HCT116 (cell line): ENCODE results near the gene SOX1. TPM values are rescaled to one million over a fixed set of nuclear protein-coding genes. Genes with fewer than 3 reads are reported as not detected.

Source experiments
- ATAC-seq: fragments of 200-7000 bp; cut with Tn5 transposase; 2 replicates; pipeline ENCODE4 v1.9.1; 2020; ENCODE audit warnings: mild to moderate bottlenecking, moderate library complexity
- BruUV-seq: library from RNA; stranded (reverse); fragments of 400-500 nt; replicated peaks from 2 replicates; lab custom pipeline; 2021; lab: Mats Ljungman, UMichigan
- CTCF ChIA-PET: fragments of 300-600 bp; sonication (Branson Sonifier 250); formaldehyde crosslinking; loops from one replicate; lab custom pipeline; 2021; ENCODE audit warnings: antibody characterized with exemption; lab: Charles Lee
- POLR2A ChIA-PET: fragments of 300-600, 350-600 bp; sonication (Branson Sonifier 250); formaldehyde crosslinking; loops from one replicate; lab custom pipeline; 2021; ENCODE audit warnings: antibody characterized with exemption; lab: Charles Lee
- RAD21 ChIA-PET, 2 experiments: fragments of 300-600 bp; sonication (Branson Sonifier 250); formaldehyde crosslinking; loops; one replicate each; lab custom pipeline; 2023; ENCODE audit warnings: low total read pairs in 2 of 2; ENCODE audit not compliant: uncharacterized antibody in 2 of 2, unreplicated experiment in 2 of 2, low non-redundant PET in 1 of 2; lab: Charles Lee
- DNase-seq: peaks from one replicate; pipeline ENCODE4 v3.0.0-alpha.2; 2010; ENCODE audit warnings: low read depth, low spot score
- H2AFZ ChIP-seq: fragments of 200-600 bp; shearing (Covaris generic), sonication (generic); 2 replicates; pipeline ENCODE4 v1.6.1; 2017; ENCODE audit warnings: low read depth, mixed run types, mixed read lengths, antibody characterized with exemption, low read length; ENCODE audit not compliant: poor library complexity, severe bottlenecking
- H3K27ac ChIP-seq: 2 replicates; pipeline ENCODE4 v1.5.1; 2012; ENCODE audit warnings: low read depth, low read length
- H3K27me3 ChIP-seq: fragments of 200-600 bp; sonication (generic); 2 replicates; pipeline ENCODE4 v1.6.1; 2016; ENCODE audit warnings: mixed run types, low read length, mixed read lengths; ENCODE audit not compliant: insufficient read depth
- H3K36me3 ChIP-seq, 2 experiments: fragments of 200-500 bp in 1 of 2; fragments of 200-600 bp in 1 of 2; sonication (Bioruptor generic) in 1 of 2; sonication (generic) in 1 of 2; 2 replicates each; pipeline versions ENCODE4 v1.5.1 to v1.6.1; 2014 to 2016; ENCODE audit warnings: low read length in 2 of 2, inconsistent platforms in 1 of 2, mixed read lengths in 1 of 2, mixed run types in 1 of 2; ENCODE audit not compliant: insufficient read depth in 2 of 2, control insufficient read depth in 1 of 2
- H3K4me1 ChIP-seq, 2 experiments: fragments of 200-600 bp in 1 of 2; sonication (generic) in 1 of 2; 2 replicates each; pipeline versions ENCODE4 v1.5.1 to v1.6.1; 2012 to 2017; ENCODE audit warnings: low read length in 2 of 2, inconsistent platforms in 1 of 2, mild to moderate bottlenecking in 1 of 2, mixed read lengths in 1 of 2, mixed run types in 1 of 2, moderate library complexity in 1 of 2; ENCODE audit not compliant: insufficient read depth in 2 of 2, control insufficient read depth in 1 of 2
- H3K4me2 ChIP-seq: fragments of 200-600 bp; sonication (generic); 2 replicates; pipeline ENCODE4 v1.6.1; 2017; ENCODE audit warnings: mixed run types, low read length, mixed read lengths
- H3K4me3 ChIP-seq, 2 experiments: fragments of 200-600 bp in 1 of 2; sonication (generic) in 1 of 2; replicated peaks in 1 of 2; 2 replicates each; pipeline ENCODE4 v1.5.1; 2011 to 2016; ENCODE audit warnings: low read length in 2 of 2, control low read depth in 1 of 2, low read depth in 1 of 2, mild to moderate bottlenecking in 1 of 2, mixed read lengths in 1 of 2, mixed run types in 1 of 2
- H3K79me2 ChIP-seq: fragments of 200-600 bp; sonication (generic); 2 replicates; pipeline ENCODE4 v1.6.1; 2017; ENCODE audit warnings: mild to moderate bottlenecking, mixed run types, low read length, moderate library complexity, mixed read lengths; ENCODE audit not compliant: insufficient read depth
- H3K9ac ChIP-seq: fragments of 200-600 bp; sonication (generic); 2 replicates; pipeline ENCODE4 v1.6.1; 2016; ENCODE audit warnings: low read length, mixed read lengths
- H3K9me2 ChIP-seq: fragments of 200-600 bp; sonication (generic), shearing (Covaris generic); 2 replicates; pipeline ENCODE4 v1.6.1; 2017; ENCODE audit warnings: mixed run types, mild to moderate bottlenecking, moderate library complexity; ENCODE audit not compliant: insufficient read depth
- H3K9me3 ChIP-seq, 2 experiments: fragments of 200-500 bp in 1 of 2; fragments of 200-600 bp in 1 of 2; sonication (Bioruptor generic) in 1 of 2; sonication (generic) in 1 of 2; 2 replicates each; pipeline ENCODE4 v1.6.1; 2014 to 2017; ENCODE audit warnings: low read length in 2 of 2, mixed read lengths in 2 of 2, inconsistent platforms in 1 of 2, low read depth in 1 of 2, mild to moderate bottlenecking in 1 of 2, mixed run types in 1 of 2, moderate library complexity in 1 of 2; ENCODE audit not compliant: control insufficient read depth in 1 of 2, insufficient read depth in 1 of 2
- H4K20me1 ChIP-seq: fragments of 200-600 bp; sonication (generic), shearing (Covaris generic); 2 replicates; pipeline ENCODE4 v1.6.1; 2017; ENCODE audit warnings: mixed run types, mild to moderate bottlenecking, moderate library complexity; ENCODE audit not compliant: insufficient read depth
- CBX3 ChIP-seq: IDR thresholded peaks from 2 replicates; pipeline ENCODE4 v1.6.1; 2012; ENCODE audit warnings: low read depth
- CEBPB ChIP-seq: IDR thresholded peaks from 2 replicates; pipeline ENCODE4 v1.6.1; 2012; ENCODE audit warnings: low read depth
- CTCF ChIP-seq, 3 experiments: fragments of 200-600 bp in 1 of 3; sonication (generic) in 1 of 3; IDR thresholded peaks in 2 of 3; conservative IDR thresholded peaks in 1 of 3; 2 replicates each; pipeline ENCODE4 v1.5.1; 2012 to 2017; ENCODE audit warnings: low read depth in 2 of 3, low read length in 2 of 3, antibody characterized with exemption in 1 of 3, borderline replicate concordance in 1 of 3, control low read depth in 1 of 3, mild to moderate bottlenecking in 1 of 3, mixed read lengths in 1 of 3, mixed run types in 1 of 3, moderate library complexity in 1 of 3; ENCODE audit not compliant: insufficient read depth in 1 of 3
- EZH2 ChIP-seq: fragments of 200-600 bp; sonication (generic); IDR thresholded peaks from 2 replicates; pipeline ENCODE4 v1.6.1; 2017; ENCODE audit warnings: antibody characterized with exemption, mixed run types
- EZH2phosphoT487 ChIP-seq: fragments of 200-600 bp; IDR thresholded peaks from 2 replicates; pipeline ENCODE4 v1.6.1; 2018; ENCODE audit warnings: antibody characterized with exemption, borderline replicate concordance
- JUND ChIP-seq: IDR thresholded peaks from 2 replicates; pipeline ENCODE4 v1.6.1; 2012
- POLR2A ChIP-seq: IDR thresholded peaks from 2 replicates; pipeline ENCODE4 v1.7.0; 2011; ENCODE audit warnings: borderline replicate concordance; ENCODE audit not compliant: insufficient read depth, insufficient read length; ENCODE audit errors: extremely low read depth
- POLR2AphosphoS5 ChIP-seq: IDR thresholded peaks from 2 replicates; pipeline ENCODE4 v1.6.1; 2011; ENCODE audit warnings: mild to moderate bottlenecking, low read depth, low read length, moderate library complexity
- RAD21 ChIP-seq: IDR thresholded peaks from 2 replicates; pipeline ENCODE4 v1.6.1; 2012; ENCODE audit warnings: low read depth, mild to moderate bottlenecking
- REST ChIP-seq: IDR thresholded peaks from 2 replicates; pipeline ENCODE4 v1.6.1; 2012; ENCODE audit warnings: low read depth
- SRF ChIP-seq: IDR thresholded peaks from 2 replicates; pipeline ENCODE4 v1.6.1; 2012; ENCODE audit warnings: low read depth
- TCF7L2 ChIP-seq: IDR thresholded peaks from 2 replicates; pipeline ENCODE4 v1.7.0; 2011; ENCODE audit warnings: borderline replicate concordance, inconsistent platforms; ENCODE audit not compliant: insufficient read depth, insufficient read length; ENCODE audit errors: extremely low read depth
- YY1 ChIP-seq: IDR thresholded peaks from 2 replicates; pipeline ENCODE4 v1.6.1; 2011; ENCODE audit warnings: low read length, low read depth, moderate library complexity, mild to moderate bottlenecking; ENCODE audit not compliant: insufficient replicate concordance; ENCODE audit errors: extremely low read depth
- ZBTB33 ChIP-seq: IDR thresholded peaks from 2 replicates; pipeline ENCODE4 v1.6.1; 2011; ENCODE audit warnings: mild to moderate bottlenecking, low read length, moderate library complexity; ENCODE audit not compliant: insufficient replicate concordance; ENCODE audit errors: extremely low read depth
- intact Hi-C: fragments of 100-400 bp; cut with micrococcal nuclease; formaldehyde crosslinking; loops from 2 replicates; pipeline ENCODE4 v1.10.0; 2022
- total RNA-seq: library from RNA; stranded (reverse); gene quantifications from one replicate; pipeline ENCODE4 v1.2.1, GENCODE V29; 2021; ENCODE audit not compliant: unreplicated experiment

The SOX1 gene
- total RNA-seq, 1 experiment from 2014 or later: not detected

- ATAC-seq: no peak
- Histone ChIP-seq H3K9me2 (no peaks in the 10 kb centered on the region), H4K20me1 (no peaks in the 10 kb centered on the region), H3K79me2 (no peaks in the 10 kb centered on the region), H3K4me2 (no peak overlapping the region), H2AFZ (no peak overlapping the region), H3K9ac (no peak overlapping the region), H3K9me3 (no peaks in the 10 kb centered on the region), H3K4me3 (no peak overlapping the region), H3K36me3 (no peaks in the 10 kb centered on the region), H3K27me3 (peaks cover 13% of the 10 kb centered on the region; the same call in 1 of the 2 replicates), H3K4me1 (peaks cover 0 to 12% of the 10 kb centered on the region in 2 experiments; a peak in 2 of 4 replicates), H3K27ac (no peak overlapping the region)
- intact Hi-C loops: no loop called here
- DNase-seq: no peak
- ChIA-PET CTCF (no interaction called here), POLR2A (no interaction called here), RAD21 (no interaction called here)
- TF ChIP-seq SRF: no peak
- no peak for TF ChIP-seq CEBPB
- no peak for TF ChIP-seq ZBTB33
- no peak for TF ChIP-seq TCF7L2
- TF ChIP-seq YY1: no peak
- TF ChIP-seq CBX3: no peak
- no peak for TF ChIP-seq EZH2
- no peak for TF ChIP-seq JUND
- TF ChIP-seq REST: no peak
- TF ChIP-seq EZH2phosphoT487: no peak
- TF ChIP-seq POLR2AphosphoS5: no peak
- no peak for TF ChIP-seq POLR2A
- no peak for TF ChIP-seq RAD21
- TF ChIP-seq CTCF (IDR thresholded peaks at IDR 0.05 in 2 of 3, conservative IDR thresholded peaks at IDR 0.05 in 1 of 3; ENCODE audit: borderline replicate concordance in 1 of 3, insufficient read depth in 1 of 3, low read depth in 2 of 3, low read length in 2 of 3): no peak
- no TSS peak for BruUV-seq
Observed at GRCh38 chr13:112029143-112029542, 37.8 kb upstream of the SOX1 start.
